D721Med (cell line): ENCODE data around the gene FAM90A1.
"Not testable (repeated sequence)": the region's sequence is repeated elsewhere in the genome, so short reads cannot be mapped to it uniquely, and the experiment has no call there.

Experiments used
- DNase-seq: peaks from one replicate; pipeline ENCODE4 v3.0.0; 2011; ENCODE audit warnings: low spot score; ENCODE audit not compliant: insufficient read length
- FAIRE-seq: peaks from 2 replicates; lab custom pipeline; 2011; peaks lifted over from hg19 to GRCh38; lab: Jason Lieb, UNC

The FAM90A1 gene

GRCh38 chr12:8226992-8227731 lies at the start of gene FAM90A1:
FAM90A1 (minus strand) TSS chr12:8227618; CDS start chr12:8224832, 2,786 bp downstream.
- not testable (repeated sequence) for DNase-seq, FAIRE-seq

GRCh38 chr12:8276397-8276796 lies 49.0 kb upstream of the FAM90A1 start:
- FAIRE-seq, DNase-seq: not testable (repeated sequence)

- FAIRE-seq, DNase-seq: not testable (repeated sequence)
These were observed 39.3 kb upstream of the FAM90A1 start for GRCh38 chr12:8266706-8267105.

DNA sequence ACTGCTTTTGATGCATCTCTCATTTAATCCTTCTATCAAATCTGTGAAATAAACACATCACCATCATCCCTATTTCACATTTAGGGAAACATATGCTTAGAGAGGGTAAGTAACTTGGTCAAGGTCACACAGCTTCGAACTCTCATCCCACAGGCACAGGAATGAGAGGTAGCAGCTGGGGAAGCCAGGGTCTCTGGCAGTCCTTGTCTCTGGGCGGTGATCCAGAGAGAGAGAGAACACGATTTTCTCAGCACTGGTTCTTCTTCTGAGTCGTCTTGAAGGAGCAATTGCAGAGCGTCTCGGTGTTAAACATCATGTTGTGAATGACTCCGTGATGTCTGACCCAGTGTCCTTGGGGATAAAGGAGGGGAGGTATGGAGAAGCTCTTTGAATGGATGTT lies 36.8 kb upstream of the FAM90A1 start:
- not testable (repeated sequence) for FAIRE-seq

DNA sequence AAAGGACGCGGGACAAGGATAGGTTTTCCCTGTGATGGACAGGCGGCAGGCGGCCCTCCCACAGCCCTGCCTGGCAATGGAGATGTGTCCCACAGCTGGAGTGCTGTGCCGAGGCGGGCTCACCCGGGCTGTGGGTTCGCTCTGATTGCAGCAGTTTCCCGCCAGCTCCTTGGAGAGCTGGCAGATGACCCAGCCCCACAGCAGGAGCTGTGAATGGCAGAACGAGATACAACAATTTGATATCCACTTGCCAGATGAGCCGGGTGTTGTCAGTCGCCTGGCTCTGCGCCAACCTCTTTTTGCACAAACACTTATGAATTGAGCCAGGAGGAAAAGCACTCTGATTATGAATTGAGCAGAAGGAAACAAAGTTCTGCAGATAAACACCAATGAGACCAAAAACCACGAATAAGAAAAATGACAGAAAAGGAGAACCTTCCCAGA lies 33.7 kb upstream of the FAM90A1 start:
- not testable (repeated sequence) for DNase-seq, FAIRE-seq

More for the DNA sequence above, 36.8 kb upstream of the FAM90A1 start:
- DNase-seq, result not testable (repeated sequence)

- DNase-seq, FAIRE-seq: not testable (repeated sequence)
These were observed 28.9 kb upstream of the FAM90A1 start for GRCh38 chr12:8256356-8256755.

GRCh38 chr12:8254705-8255104 lies 27.3 kb upstream of the FAM90A1 start:
- not testable (repeated sequence) for DNase-seq, FAIRE-seq

DNA sequence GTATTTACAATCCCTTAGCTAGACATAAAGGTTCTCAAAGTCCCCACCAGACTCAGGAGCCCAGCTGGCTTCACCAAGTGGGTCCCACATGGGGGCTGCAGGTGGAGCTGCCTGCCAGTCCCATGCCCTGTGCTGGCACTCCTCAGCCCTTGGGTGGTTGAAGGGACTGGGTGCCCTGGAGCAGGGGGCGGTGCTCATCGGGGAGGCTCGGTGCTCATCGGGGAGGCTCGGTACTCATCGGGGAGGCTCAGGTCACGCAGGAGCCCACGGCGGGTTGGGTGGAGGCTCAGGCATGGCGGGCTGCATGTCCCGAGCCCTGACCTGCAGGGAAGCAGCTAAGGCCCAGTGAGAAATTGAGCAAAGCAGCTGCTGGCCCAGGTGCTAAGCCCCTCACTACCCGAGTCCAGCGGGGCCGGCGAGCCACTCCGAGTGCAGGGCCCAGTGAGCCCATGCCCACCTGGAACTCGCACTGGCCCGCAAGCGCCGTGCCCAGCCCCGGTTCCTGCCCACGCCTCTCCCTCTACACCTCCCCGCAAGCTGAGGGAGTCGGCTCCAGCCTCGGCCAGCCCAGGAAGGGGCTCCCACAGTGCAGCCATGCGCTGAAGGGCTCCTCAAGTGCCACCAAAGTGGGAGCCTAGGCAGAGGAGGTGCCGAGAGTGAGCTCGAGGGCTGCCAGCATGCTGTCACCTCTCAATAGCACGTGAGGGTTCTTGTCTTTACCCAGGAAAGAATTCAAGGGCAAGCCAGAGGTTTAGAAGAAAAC lies 24.8 kb upstream of the FAM90A1 start:
- DNase-seq, FAIRE-seq: not testable (repeated sequence)

- FAIRE-seq, DNase-seq: not testable (repeated sequence)
These were observed 24.2 kb upstream of the FAM90A1 start for GRCh38 chr12:8251616-8252015.

GRCh38 chr12:8246941-8247535 lies 19.6 kb upstream of the FAM90A1 start:
- not testable (repeated sequence) for FAIRE-seq, DNase-seq

DNA sequence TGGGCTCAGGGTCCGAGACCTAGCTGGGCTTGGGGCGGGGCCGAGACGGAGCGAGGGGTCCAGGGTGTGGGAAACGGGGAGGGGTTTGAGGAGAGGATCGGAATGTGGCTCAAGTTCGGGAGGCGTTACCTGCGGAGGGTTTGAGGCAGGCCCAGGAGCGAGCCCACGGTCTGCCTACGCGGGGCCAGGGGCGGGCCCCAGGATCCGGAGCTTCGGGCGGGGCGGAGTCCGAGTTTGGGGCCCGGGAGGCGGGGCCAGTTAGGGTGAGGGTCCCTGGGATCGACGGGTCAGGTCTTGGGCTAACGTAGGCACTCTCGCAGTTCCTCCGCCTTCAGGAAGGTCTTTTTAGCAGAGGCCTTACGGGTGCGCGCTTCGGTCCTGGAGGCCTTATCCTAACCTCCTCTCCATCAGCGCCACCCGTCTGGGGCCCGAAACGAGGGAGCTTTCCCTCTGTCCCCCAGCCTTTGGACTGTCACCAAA lies 16.3 kb upstream of the FAM90A1 start:
- not testable (repeated sequence) for DNase-seq, FAIRE-seq

DNA sequence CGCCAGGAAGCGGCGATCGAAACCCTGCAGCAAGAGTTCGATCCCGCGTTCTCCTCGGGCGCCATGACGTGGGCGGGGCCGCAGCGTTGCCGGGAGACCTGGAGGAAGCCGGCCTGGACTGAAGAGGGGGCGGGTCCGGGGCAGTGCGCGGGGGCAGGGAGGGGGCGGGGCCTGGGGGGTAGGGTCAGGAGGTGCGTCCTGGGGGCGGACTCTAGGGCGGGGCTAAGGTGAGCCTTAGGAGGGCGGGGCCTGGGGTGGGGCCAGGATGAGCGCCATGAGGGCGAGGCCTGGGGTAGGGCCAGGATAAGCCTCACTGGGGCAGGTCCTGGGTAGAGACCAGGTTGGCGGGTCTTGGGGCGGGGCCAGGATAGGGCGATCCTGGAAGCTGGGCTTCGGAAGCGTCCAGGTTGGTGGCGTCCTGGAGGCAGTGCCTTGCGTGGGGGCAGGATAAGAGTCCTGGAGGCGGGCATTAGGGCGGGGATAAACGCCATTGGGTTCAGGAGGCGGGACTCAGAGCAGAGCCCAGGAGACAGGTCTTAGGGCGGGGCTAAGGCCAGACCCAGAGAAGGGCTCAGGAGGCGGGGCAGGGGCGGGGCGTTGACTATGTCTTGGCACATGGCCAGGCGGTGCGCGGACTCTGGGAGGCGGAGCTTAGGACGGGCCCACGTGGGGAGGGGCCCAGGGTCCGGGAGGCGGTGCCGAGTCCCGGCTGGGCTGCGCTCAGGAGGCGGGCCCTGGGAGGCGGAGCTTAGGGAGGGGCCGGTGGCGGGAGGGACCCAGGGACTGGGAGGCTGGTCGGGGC lies 15.7 kb upstream of the FAM90A1 start:
- not testable (repeated sequence) for FAIRE-seq
- peak; percentile 54 for DNase-seq

DNA sequence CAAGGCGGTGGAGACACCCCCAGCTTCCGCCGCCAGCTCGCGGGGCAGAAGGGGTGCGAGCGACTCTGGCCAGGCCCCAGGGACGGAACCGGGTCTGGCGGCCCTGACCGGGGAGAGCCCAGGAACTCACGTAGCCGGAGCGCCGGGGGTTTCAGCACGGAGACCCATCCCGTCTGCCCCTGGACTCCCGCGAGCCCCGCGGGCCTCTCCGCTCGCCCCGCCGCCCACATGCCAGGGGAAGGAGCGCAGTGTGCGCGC lies 15.1 kb upstream of the FAM90A1 start:
- FAIRE-seq, DNase-seq: not testable (repeated sequence)

- not testable (repeated sequence) for DNase-seq, FAIRE-seq
These were observed 14.7 kb upstream of the FAM90A1 start for GRCh38 chr12:8241917-8242621.

DNA sequence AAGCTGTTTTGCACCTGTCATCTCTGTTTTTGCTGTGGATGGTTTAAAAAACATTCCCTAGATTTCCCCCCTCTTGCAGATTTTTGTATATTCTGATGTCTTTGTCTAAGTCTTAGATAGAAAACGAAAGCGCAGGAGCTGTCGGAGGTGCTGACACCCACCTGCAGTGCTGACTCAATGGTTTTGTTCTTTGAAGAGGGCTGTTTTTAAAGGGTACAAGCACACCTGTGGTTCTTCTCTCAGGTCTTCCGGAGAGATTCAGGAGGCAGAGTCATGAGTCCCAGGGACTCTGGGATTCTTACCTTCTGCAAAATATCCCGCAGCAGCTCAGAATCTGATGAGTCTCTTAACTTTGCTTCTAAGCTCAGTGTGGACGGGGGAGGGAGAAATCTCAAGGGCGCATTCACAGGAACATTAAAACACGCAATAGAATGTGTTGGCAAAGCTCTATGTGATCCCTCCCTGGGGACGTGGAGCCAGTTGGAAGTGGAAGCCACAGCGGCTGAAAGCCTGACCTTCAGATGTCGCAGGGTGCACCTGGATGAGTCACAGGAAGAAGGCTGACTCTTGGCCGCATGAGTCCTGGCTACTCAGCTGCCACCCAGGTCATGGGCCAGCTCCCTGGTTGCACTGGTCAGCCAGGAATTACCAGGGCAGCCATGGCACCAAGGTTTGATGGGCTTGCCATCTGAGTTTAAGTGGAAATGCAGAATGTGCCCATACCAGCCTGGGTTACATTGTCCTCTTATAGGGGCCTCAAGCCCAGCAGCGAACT lies 13.1 kb upstream of the FAM90A1 start:
- DNase-seq, FAIRE-seq: not testable (repeated sequence)

DNA sequence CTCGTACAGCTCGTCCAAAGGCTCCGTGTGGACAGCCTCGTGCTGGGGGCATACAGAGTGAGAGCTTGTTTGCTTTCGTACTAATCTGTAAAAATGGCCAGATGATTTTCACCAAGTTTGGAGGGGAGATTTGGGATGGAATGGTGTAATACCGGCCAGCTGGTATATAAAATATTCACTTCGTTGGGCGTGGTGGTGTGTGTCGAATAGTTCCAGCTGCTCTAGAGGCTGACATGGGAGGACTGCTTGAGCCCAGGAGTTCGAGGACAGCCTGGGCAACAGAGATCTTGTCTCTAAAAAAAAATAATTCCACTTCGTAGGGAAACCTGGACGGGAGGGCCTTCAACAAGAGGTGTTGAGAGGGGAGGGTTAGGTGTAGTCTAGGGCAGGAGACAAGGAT lies 9.6 kb upstream of the FAM90A1 start:
- FAIRE-seq, DNase-seq: not testable (repeated sequence)

DNA sequence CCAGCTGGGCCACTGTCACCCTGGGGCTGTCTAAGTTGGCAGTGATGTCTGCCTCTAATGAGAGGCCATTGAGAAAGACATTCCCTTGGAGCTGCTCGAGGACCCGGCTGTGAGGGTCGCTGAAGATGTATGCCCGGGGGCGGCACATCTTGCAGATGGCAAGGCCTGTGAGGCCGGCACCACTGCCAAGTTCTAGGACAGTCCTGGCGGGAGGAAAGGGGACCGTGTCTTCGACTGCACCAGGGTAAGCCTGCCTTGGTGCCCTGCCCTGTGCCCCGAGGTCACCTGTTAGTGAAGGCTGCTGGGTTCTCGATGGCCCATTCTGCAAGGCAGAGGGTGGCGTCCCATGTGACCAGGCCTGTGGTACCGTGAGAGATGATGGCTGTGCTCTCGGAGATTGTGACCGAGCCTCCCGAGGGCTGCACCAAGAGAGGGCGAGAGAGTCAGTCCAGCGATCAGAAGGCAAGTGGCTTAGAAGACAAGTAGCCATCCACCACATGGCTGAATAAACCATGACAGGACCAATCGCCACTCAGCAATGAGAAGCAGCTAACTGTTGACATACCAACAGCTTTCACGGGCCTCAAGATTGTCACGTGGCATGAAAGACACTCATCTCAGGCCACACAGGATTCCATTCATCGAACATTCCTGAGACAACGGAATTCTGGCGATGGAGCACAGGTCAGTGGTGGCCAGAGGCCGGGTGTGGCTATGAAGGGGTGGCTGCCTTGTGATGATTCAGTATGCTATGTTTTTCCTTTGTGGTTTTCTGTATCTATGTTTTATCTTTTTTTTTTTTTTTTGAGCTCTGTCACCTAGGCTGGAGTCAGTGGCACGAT lies 8.1 kb upstream of the FAM90A1 start:
- FAIRE-seq, DNase-seq: not testable (repeated sequence)
